ENCODE data around the gene MCIDAS.

DNA sequence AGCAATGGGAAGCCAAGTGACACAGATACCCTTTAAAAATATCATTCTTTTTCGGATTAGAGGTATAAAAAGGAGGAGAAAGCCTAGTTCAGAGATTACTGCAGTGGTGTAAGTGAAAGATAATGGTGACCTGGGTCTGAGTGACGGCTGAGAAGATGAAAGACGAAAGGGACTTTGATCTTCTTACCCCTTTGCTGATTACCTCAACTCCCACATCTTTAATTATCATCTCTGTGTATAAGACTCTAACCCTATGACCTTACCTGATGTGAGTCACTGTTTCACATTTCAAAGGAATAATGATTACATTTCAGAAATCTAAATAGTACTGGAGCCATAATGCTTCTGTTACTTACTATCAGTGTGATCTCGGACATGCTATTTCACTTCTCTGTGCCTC lies 27.7 kb upstream of the MCIDAS start:
- TF ChIP-seq POLR2A (IDR thresholded peaks at IDR 0.05) (no peak), CTCF (IDR thresholded peaks at IDR 0.05) (no peak), EP300 (IDR thresholded peaks at IDR 0.05) (no peak)

Data from upper lobe of left lung (tissue), 4 donors.